GM21717 (cell line): ENCODE data around the gene SMARCD1.

Experiments
- ATAC-seq: cut with Tn5 transposase; IDR thresholded peaks from one replicate; pipeline ENCODE4 v1.9.1; 2021; ENCODE audit warnings: mild to moderate bottlenecking, moderate library complexity; ENCODE audit not compliant: unreplicated experiment

The SMARCD1 gene

DNA sequence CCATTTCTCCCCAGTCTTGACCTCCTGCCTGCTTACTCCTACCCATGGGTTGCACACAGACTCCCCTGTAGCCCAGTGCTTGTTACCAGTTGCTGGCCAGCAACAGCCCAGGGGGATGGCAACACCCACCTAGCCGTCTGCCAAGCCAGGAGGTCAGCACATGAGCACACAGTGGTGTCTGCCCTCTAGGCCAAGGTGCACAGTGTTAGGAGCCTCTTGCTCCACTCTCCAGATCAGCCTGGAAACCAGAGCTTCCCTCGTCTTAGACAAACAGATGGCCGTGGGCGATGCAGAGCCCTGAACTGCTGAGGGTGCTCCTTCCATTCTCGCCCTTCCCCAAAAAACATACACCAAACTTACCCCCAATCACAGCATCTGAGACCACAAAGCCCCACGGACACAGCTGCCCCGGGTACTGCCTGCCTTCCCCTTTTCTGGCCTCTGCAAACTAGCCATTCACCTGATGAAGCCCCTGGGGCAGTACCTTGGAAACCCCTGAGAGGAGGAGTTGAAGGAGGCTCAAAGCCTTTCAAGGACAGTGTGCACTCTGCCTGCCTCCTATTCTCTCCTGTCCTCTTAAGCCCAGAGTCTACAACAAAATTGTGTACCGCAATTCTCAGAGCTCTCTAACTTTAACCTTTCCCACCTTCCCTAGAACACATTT, 17.6 kb downstream of the SMARCD1 start:
- ATAC-seq: no peak

GRCh38 chr12:50103351-50103750, 18.2 kb downstream of the SMARCD1 start:
- ATAC-seq: no peak

GRCh38 chr12:50103767-50104321, 18.7 kb downstream of the SMARCD1 start, which contains the start of gene GPD1:
Gene GPD1 (plus strand): TSS chr12:50104008. CDS start chr12:50104051, 43 bp downstream.
- ATAC-seq: no peak

- ATAC-seq: no peak
Observed at GRCh38 chr12:50104417-50105366, 19.6 kb downstream of the SMARCD1 start.

- ATAC-seq: no peak
Observed at GRCh38 chr12:50105913-50106450, 20.8 kb downstream of the SMARCD1 start.

- no peak for ATAC-seq
Observed at GRCh38 chr12:50106907-50107306, 21.8 kb downstream of the SMARCD1 start.

DNA sequence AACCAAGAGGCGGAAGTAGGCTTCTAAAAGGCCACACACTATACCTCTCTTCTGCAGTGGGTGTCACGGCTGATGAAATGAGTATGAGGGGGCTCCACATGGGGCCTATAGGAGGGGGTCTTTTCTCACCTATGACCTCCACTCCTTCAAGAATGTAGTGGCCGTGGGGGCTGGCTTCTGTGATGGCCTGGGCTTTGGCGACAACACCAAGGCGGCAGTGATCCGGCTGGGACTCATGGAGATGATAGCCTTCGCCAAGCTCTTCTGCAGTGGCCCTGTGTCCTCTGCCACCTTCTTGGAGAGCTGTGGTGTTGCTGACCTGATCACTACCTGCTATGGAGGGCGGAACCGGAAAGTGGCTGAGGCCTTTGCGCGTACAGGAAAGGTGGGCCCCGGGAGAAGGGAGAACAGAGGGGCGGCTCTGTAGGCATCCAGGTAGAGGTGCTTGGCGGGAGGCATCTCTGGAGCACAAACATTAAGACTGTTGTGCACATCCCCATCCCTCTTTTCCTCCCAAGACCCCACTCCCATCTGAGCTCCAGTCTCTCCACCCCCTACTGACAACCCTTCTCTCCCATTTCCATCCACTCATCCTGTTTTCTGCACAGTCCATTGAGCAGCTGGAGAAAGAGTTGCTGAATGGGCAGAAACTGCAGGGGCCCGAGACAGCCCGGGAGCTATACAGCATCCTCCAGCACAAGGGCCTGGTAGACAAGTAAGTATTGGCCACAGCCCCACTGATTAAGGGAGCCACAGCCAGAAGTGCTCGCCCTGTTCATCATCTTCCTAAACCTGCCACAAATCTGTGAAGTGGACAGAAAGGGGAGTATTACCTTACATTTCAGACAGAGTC, 22.5 kb downstream of the SMARCD1 start:
- no peak for ATAC-seq

DNA sequence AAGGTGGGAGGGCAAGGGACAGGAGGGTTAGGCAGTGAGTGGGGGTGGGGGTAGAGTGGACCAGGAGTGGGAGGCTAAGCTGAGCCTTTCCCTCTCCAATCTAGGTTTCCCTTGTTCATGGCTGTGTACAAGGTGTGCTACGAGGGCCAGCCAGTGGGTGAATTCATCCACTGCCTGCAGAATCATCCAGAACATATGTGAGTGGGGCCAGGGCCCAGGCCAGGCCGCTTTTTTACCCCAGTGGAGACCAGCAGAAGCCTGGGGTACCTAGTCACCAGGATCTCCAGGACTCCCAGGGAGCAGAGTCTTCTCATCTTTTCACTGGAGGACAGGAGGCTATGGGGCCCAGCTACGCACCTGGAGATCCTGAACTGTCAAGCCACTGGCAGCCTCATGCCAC, 24.2 kb downstream of the SMARCD1 start:
- no peak for ATAC-seq

DNA sequence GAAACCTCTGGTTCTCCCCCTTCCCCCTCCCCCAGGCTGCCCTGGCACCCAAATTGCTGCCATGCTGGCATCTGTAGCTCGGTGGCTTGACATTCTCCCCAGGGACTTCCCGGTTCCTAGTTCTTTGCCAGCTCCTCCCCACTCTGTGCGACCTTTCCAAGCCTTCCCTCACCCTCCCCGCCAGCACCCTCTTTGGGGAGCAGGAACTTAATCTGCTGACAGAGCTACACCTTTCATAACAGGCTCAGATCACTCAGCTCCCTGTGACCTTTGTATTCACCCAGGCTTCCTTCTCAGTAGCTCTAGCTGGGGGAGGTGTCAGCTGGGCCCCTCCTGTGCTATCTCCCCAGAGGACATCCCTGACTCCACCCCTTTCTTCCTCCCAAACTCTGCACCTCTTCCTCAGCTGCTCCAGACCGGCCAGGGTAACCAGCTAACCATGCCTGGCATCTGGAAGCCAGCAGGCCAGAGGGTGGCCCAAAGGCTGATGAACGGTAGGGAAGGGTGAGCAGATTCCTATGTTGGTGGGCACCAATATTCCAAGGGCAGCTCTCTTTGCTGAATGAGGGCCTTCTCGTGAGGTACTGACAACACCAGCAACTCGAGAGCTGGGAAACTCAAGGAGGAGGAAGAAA, 25.1 kb downstream of the SMARCD1 start:
- no peak for ATAC-seq

DNA sequence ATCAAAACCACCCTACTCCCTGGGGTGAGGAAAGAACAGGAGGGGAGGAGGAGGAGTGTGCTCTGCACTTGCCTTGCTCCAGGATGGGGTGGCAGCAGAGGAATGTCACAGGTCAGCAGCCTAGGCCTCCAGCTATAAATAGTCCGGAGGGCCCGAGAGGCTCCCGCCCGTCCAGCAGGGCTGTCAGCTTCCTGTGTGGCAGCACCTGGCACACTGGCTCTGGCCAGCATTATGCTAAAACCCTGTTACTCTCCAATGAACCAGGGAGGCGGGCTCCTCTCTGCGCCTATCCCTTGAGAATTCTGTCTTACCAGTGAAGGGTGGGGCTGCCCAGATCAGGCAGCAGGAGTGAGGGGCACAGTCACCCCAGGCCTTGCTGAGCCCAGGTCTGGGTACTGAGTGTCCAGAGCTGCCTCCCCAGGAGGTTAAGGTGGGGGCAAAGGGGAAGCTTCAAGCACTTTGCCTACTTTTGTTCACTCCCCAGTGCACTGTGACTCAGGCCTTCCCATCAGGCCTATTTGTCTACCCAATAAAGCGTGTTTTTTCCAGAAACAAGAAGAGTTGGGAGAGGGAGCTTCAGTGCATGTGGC, 25.7 kb downstream of the SMARCD1 start:
- no peak for ATAC-seq

DNA sequence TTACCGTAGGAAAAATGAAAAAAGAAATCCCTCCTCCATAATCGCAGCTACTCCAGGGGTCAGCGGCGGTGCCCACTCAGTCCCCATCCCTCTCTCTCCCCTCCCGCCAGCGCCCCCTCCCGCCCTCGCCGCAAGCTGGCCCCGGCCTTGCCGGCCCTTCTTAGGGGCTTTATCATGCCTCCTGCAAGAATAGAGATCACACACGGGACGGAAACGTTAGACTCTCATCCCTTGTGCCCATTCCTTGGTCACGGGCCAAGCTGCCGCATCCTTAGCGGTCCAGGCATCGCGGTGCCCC, 26.2 kb downstream of the SMARCD1 start:
- peak; percentile 1 for ATAC-seq

DNA sequence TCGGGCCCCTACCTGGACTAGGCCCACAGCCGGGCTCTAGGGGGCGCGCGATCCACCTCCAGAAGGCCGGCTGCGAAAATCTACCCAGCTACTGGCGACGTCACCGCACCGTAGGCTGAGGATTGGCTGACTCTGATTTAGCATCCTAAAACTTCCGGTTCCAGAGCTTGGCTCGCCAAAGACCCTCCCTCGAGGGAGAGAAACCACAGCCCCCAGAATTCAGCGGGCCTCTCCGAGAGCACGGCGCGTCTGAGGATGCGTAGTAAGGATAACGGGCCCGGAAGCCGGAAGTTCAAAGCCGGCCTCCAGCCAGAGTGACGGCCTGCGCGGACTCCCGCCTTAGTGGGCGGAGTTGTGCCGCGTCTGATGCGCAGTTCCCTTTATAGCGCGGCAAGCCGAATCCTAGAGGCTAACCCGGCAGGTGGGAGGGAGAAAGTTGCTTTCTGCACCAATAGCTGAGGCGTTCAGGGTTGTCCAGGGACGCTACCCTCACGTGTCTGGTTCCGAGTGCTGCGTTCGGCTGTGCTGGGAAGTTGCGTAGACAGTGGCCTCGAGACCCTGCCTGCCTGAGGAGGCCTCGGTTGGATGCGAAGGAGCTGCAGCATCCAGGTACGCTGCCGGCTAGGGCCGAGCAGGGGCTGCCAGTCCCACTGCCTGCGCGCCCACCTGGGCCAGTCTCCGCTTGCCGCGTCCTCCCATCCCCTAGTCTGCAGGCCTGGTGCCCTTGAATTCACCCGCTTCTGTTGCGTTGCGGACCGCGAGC, 26.7 kb downstream of the SMARCD1 start, which contains the start of gene COX14:
TSS of gene COX14 (plus strand) at position 544 of the 763 bp plus-strand sequence. CDS start 7,808 bp downstream, outside the sequence.
- peak; percentile 81 for ATAC-seq

DNA sequence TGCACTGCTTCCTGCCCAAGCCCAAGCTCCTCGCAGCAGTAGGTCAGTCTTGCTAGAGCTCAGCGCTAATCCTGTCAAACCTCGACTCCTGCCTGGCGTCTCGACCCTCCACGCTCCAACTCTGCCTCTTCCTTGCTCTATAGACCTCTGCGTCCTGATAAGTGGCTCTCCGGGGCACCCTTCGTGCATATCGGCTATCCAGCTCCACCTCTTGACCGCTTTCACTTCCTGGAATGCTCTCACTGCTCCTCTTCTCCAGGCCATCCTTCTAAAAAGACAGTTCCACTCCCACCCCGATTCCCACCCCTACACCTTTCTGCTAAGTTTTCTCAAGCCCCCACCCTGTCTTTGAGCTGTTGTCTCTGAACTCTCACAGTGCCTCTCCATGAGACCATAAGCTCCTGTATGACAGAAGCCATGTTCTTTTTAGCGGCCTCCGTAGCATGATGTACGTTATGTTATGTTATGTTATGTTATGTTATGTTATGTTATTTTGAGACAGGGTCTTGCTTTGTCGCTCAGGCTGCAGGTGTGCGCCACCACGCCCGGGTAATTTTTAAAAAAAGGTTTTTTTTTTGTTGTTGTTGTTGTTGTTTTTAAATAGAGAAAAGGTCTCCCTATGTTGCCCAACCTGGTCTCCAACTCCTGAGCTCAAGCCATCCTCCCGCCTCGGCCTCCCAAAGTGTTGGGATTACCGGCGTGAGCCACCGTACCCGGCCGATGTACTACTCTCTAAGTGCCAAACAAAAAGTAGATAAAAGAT, 27.5 kb downstream of the SMARCD1 start:
- peak; percentile 2 for ATAC-seq

DNA sequence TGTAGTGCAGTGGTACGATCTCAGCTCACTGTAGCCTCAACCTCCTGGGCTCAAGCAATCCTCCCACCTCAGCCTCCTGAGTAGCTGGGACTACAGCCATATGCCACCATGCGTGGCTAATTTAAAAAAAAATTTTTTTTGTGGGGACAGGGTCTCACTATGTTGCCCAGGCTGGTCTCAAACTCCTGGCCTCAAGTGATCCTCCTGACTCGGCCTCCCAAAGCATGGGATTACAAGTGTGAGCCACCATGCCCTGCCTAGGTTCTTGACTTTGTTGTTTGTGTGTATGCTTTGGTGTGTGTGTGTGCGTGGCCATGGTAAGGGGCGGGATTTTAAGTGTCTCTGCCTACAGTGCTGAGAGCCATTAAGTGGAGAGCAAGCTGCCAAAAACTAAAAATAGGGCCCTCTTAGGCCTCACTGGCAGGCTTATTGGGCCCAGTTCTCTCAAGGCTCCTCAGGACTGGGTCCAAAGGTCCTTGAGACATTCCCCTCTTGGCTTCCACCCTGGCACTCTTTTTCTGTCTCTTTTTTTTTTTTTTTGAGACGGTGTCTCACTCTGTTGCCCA, 32.0 kb downstream of the SMARCD1 start:
- no peak for ATAC-seq

- no peak for ATAC-seq
Observed at GRCh38 chr12:50119387-50119786, 34.2 kb downstream of the SMARCD1 start.

DNA sequence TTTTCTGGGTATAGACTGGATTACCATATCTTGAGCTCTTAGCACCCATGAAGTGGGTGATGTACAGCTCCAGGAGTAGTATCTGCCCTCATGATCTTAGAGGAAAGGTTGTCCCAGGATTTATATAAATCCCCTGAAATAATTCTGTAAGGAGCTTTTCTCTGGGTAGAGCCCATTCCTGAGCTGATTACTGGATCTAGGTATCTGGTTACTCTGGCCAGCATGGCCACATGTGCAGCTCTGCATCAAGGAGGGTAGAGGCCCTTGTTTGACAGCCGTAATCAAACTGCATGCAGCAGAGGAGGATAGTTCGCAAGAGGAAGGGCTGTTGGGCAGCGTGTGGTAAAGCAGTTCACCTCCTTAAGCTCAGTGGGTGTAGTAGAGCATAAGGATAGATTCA, 35.4 kb downstream of the SMARCD1 start:
- ATAC-seq: no peak

DNA sequence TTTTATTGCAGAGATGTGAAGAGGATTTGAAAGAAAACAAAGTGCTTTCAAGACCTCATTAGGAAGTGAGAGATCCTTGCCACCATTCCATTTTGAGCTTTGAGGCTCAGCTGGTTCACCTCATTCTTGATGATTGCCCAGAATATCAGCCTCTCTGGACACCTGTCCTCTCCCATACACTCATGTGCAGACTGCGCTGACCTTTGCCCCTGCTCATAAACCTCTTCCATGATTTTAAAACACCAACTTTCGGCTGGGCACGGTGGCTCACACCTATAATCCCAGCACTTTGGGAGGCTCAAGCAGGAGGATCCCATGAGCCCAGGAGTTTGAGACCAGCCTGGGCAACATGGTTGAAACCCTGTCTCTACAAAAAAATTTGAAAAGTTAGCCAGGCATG, 35.8 kb downstream of the SMARCD1 start:
- no peak for ATAC-seq

GRCh38 chr12:50121641-50122040, 36.5 kb downstream of the SMARCD1 start:
- no peak for ATAC-seq
